Immature natural killer cell (primary cell): ENCODE data around the gene CTIF. TPM values are rescaled to one million over a fixed set of nuclear protein-coding genes. Genes with fewer than 3 reads are reported as not detected.

Experiments
- DNase-seq, 3 donors: peaks; one replicate each; pipeline ENCODE4 v3.0.0; 2022; ENCODE audit warnings: mixed read lengths in 1 of 3
- H3K27ac Mint-ChIP-seq, 6 donors: one replicate each; pipeline ENCODE4 v1.8.0; 2020; ENCODE audit warnings: mixed read lengths in 6 of 6, mild to moderate bottlenecking in 5 of 6, inconsistent platforms in 4 of 6, moderate library complexity in 3 of 6
- H3K27me3 Mint-ChIP-seq, 3 donors: one replicate each; pipeline ENCODE4 v1.8.0; 2020 to 2021; ENCODE audit warnings: low read depth in 3 of 3, mild to moderate bottlenecking in 3 of 3, mixed read lengths in 3 of 3, moderate library complexity in 3 of 3, inconsistent platforms in 1 of 3
- H3K36me3 Mint-ChIP-seq, 3 donors: one replicate each; pipeline ENCODE4 v1.8.0; 2020; ENCODE audit warnings: mixed read lengths in 3 of 3, inconsistent platforms in 2 of 3, mild to moderate bottlenecking in 2 of 3
- H3K4me1 Mint-ChIP-seq, 2 donors: one replicate each; pipeline ENCODE4 v1.8.0; 2020; ENCODE audit warnings: inconsistent platforms in 2 of 2, mild to moderate bottlenecking in 2 of 2, mixed read lengths in 2 of 2, moderate library complexity in 1 of 2
- H3K4me3 Mint-ChIP-seq, 5 donors: one replicate each; pipeline ENCODE4 v1.8.0; 2020; ENCODE audit warnings: mild to moderate bottlenecking in 5 of 5, mixed read lengths in 5 of 5, inconsistent platforms in 3 of 5, moderate library complexity in 3 of 5
- H3K9me3 Mint-ChIP-seq, 6 donors: one replicate each; pipeline ENCODE4 v1.8.0; 2020; ENCODE audit warnings: mild to moderate bottlenecking in 6 of 6, mixed read lengths in 6 of 6, inconsistent platforms in 4 of 6, moderate library complexity in 3 of 6
- polyA plus RNA-seq, 3 donors: library from polyadenylated mRNA; unstranded; fragments of 300-500 nt; fragmentation: Illumina TruSeq; gene quantifications; one replicate each; pipeline ENCODE4 v1.2.3, GENCODE V29; 2021

The CTIF gene
- polyA plus RNA-seq, 3 donors from 2014 or later, result 0.28 to 1.2 TPM; not detected in 1

DNA sequence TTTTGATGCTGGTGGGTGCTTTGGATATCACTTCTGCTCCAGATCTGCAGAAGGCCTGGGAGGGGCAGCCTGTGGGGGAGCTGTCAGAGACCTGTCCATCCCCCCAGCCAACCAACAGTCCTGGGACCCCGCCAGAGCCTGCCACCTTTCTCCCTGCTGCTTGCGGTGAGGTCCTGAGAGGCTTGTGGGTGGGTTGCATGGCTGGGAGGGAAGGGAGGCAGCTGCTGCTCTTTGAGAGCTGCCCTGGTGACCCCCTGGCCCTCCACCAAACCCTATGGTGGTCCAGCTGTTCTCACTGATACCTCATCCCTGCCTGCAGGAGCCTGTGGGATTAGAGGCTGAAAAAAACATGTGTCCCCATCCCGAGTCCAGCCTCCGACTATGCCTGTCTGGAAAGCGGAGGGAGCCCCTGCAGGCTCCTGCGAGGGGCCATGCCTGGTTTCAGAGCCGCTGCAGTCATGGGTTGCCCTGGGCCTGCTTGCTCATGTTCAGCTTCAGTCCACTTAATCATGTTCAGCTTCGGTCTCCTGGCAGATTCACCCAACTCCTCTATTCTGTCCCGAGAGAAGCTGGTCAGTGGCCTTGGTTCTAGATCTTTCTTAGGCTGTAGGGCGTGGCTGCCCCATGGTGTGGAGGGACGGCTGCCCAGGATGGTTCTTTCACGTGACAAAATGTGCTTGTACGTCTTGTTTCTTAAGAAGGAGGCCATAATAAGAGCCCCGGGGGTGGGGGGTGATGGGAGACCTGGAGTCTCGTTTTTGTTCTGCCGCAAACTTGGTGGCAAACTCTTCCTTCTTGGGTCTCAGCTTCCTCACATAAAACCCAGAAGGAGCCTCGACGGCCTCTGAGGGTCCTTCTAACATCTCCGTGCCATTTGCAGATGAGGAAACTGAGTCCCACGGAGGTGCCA lies 98.5 kb downstream of the CTIF start:
- H3K27me3 Mint-ChIP-seq, result peaks cover 0 to 7% (median 4%) of the 10 kb centered on the region in 3 donors
- no peak for DNase-seq
- peaks cover 0 to 3% (median 0%) of the 10 kb centered on the region in 3 donors for H3K36me3 Mint-ChIP-seq
- H3K4me1 Mint-ChIP-seq, result no peaks in the 10 kb centered on the region
- no peaks in the 10 kb centered on the region for H3K9me3 Mint-ChIP-seq
- no peak overlapping the region for H3K27ac Mint-ChIP-seq
- no peak overlapping the region for H3K4me3 Mint-ChIP-seq

GRCh38 chr18:48638451-48638850 lies 99.6 kb downstream of the CTIF start:
- DNase-seq, result no peak
- H3K4me3 Mint-ChIP-seq, result no peak overlapping the region
- H3K36me3 Mint-ChIP-seq, result peaks cover 0 to 6% (median 0%) of the 10 kb centered on the region in 3 donors
- no peak overlapping the region for H3K27ac Mint-ChIP-seq
- peaks cover 0 to 7% (median 4%) of the 10 kb centered on the region in 3 donors for H3K27me3 Mint-ChIP-seq
- peaks cover 0 to 2% (median 0%) of the 10 kb centered on the region in 6 donors for H3K9me3 Mint-ChIP-seq
- H3K4me1 Mint-ChIP-seq, result no peaks in the 10 kb centered on the region

DNA sequence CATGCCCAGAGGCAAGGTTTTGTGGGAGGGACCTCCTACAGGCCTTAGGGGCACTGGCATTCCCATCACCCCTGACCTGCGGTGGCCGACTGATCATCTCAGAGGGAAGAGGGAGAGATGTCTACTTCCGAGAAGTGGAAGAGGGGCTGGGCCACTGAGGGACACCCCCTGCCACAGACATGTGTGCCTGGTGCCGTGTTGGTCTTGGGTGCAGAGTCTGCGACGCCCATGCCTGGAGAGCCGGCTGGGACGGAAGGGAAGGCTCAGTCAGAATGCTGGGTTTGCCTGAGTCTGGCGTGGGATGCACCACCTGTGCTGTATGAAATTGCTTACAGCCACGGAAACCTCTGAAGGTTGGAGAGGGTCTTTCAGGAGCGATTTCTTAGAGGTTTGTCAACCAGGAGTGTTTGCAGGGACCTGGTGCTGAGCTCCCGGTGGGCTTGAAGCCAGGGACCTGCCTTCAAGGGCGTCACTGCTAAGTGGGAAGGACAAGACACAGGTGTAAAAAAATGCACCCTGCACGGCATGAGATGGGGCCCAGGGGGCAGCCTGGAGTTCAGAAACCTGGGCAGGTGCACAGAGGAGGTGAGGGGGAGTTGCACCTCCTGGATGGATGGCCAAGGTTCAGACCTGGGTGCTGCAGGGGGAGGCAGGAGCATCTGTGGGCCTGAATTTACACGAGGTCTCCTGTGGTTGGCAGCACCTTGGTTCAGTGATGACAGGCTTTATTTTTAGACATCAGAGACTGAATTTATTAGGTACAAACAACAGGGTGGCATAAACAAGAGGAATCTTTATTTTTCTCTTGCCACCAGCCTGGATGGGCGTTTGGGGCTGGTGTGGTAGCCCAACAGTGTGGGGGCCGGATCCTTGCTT lies 100.3 kb downstream of the CTIF start:
- H3K27me3 Mint-ChIP-seq, result peaks cover 0 to 7% (median 1%) of the 10 kb centered on the region in 3 donors
- H3K4me1 Mint-ChIP-seq, result no peaks in the 10 kb centered on the region
- H3K9me3 Mint-ChIP-seq, result peaks cover 0 to 2% (median 0%) of the 10 kb centered on the region in 6 donors
- no peak overlapping the region for H3K4me3 Mint-ChIP-seq
- H3K27ac Mint-ChIP-seq, result no peak overlapping the region
- H3K36me3 Mint-ChIP-seq, result peaks cover 0 to 6% (median 0%) of the 10 kb centered on the region in 3 donors
- DNase-seq, result no peak

GRCh38 chr18:48639772-48640432 lies 101.1 kb downstream of the CTIF start:
- no peak overlapping the region for H3K4me3 Mint-ChIP-seq
- H3K27me3 Mint-ChIP-seq, result peaks cover 0 to 7% (median 1%) of the 10 kb centered on the region in 3 donors
- H3K36me3 Mint-ChIP-seq, result peaks cover 0 to 6% (median 0%) of the 10 kb centered on the region in 3 donors
- DNase-seq, result no peak
- H3K9me3 Mint-ChIP-seq, result peaks cover 0 to 2% (median 0%) of the 10 kb centered on the region in 6 donors
- no peaks in the 10 kb centered on the region for H3K4me1 Mint-ChIP-seq
- no peak overlapping the region for H3K27ac Mint-ChIP-seq

DNA sequence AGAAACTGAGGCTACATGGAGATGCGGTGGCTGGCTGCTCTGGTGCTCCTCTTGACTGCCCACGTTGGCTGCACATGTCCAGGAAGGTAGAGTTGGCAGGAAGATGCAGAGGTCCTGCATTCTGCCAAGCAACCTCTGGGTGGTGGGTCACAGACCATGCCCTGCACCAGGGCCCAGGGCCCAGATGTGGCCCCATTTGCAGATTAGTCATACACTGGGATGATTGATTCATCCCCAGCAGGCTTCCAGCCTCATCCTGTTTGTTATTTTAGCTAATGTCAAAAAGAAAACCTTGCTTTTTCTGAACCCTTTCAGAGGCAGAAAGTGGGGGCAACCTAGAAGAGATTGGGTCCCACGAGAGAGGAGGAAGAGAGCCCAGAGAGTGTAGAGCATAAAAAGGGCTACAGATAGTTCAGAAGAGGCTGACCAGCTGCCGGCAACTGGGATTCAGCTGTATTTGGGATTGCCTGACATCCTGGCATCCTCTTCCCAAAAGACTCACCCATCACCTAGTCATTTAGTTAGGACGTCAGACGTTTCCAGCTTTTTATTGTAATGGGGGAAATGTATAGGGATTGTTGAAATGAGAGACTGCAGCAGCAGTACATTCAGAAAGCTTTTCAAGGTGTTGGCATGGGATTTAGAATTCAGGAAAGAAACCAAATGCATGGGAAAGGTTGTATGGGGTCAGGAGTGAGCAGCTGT lies 101.9 kb downstream of the CTIF start:
- Mint-ChIP-seq H3K27me3 (peaks cover 0 to 7% (median 1%) of the 10 kb centered on the region in 3 donors), H3K9me3 (peaks cover 0 to 2% (median 0%) of the 10 kb centered on the region in 6 donors)
- DNase-seq, result no peak

GRCh38 chr18:48641981-48642380 lies 103.2 kb downstream of the CTIF start:
- Mint-ChIP-seq H3K9me3 (peaks cover 0 to 2% (median 0%) of the 10 kb centered on the region in 6 donors), H3K4me1 (no peaks in the 10 kb centered on the region), H3K4me3 (no peak overlapping the region), H3K27ac (no peak overlapping the region), H3K27me3 (peaks cover 0 to 7% (median 1%) of the 10 kb centered on the region in 3 donors), H3K36me3 (peaks cover 0 to 6% (median 0%) of the 10 kb centered on the region in 3 donors)
- DNase-seq, result no peak

More for the DNA sequence above, 101.9 kb downstream of the CTIF start:
- no peaks in the 10 kb centered on the region for H3K4me1 Mint-ChIP-seq
- H3K4me3 Mint-ChIP-seq, result no peak overlapping the region
- no peak overlapping the region for H3K27ac Mint-ChIP-seq
- peaks cover 0 to 6% (median 0%) of the 10 kb centered on the region in 3 donors for H3K36me3 Mint-ChIP-seq

- peaks cover 0 to 6% (median 0%) of the 10 kb centered on the region in 3 donors for H3K36me3 Mint-ChIP-seq
- peaks cover 0 to 2% (median 0%) of the 10 kb centered on the region in 6 donors for H3K9me3 Mint-ChIP-seq
- H3K27ac Mint-ChIP-seq, result no peak overlapping the region
- DNase-seq, result no peak
- H3K27me3 Mint-ChIP-seq, result peaks cover 0 to 7% (median 1%) of the 10 kb centered on the region in 3 donors
- no peaks in the 10 kb centered on the region for H3K4me1 Mint-ChIP-seq
- H3K4me3 Mint-ChIP-seq, result no peak overlapping the region
These were observed 103.7 kb downstream of the CTIF start for GRCh38 chr18:48642503-48642902.

GRCh38 chr18:48643262-48643661 lies 104.4 kb downstream of the CTIF start:
- peaks cover 0 to 6% (median 0%) of the 10 kb centered on the region in 3 donors for H3K36me3 Mint-ChIP-seq
- peaks cover 0 to 2% (median 0%) of the 10 kb centered on the region in 6 donors for H3K9me3 Mint-ChIP-seq
- H3K4me1 Mint-ChIP-seq, result no peaks in the 10 kb centered on the region
- no peak for DNase-seq
- peaks cover 0 to 3% (median 1%) of the 10 kb centered on the region in 3 donors for H3K27me3 Mint-ChIP-seq
- no peak overlapping the region for H3K27ac Mint-ChIP-seq
- H3K4me3 Mint-ChIP-seq, result no peak overlapping the region

DNA sequence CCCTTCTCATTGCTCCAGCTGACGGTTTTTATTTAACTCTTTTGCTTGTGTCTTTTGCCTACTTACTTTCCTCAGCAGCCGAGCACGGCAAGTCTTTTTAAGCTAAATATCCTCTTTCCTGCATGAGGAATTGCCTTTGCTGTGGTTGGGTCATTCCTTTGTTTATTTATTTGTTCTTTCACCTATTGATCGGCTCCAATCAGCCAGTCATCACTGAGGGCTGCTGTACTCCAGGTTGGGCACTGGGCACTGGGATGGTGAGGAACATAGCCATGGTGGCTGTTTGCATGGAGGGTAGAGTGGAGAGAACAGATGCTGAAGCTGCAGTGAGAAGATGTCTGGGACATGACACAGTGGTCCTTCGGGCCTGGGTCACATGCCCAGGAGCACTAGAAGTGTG lies 105.2 kb downstream of the CTIF start:
- Mint-ChIP-seq H3K9me3 (peaks cover 0 to 2% (median 0%) of the 10 kb centered on the region in 6 donors), H3K4me1 (no peaks in the 10 kb centered on the region), H3K36me3 (peaks cover 0 to 6% (median 0%) of the 10 kb centered on the region in 3 donors), H3K4me3 (no peak overlapping the region), H3K27me3 (peaks cover 0 to 3% (median 1%) of the 10 kb centered on the region in 3 donors), H3K27ac (no peak overlapping the region)
- DNase-seq, result no peak

GRCh38 chr18:48645427-48646002 lies 106.7 kb downstream of the CTIF start:
- DNase-seq, result no peak
- Mint-ChIP-seq H3K4me3 (no peak overlapping the region), H3K9me3 (peaks cover 0 to 2% (median 0%) of the 10 kb centered on the region in 6 donors), H3K4me1 (no peaks in the 10 kb centered on the region), H3K27me3 (peaks cover 0 to 3% (median 1%) of the 10 kb centered on the region in 3 donors), H3K36me3 (peaks cover 0 to 6% (median 4%) of the 10 kb centered on the region in 3 donors), H3K27ac (no peak overlapping the region)

DNA sequence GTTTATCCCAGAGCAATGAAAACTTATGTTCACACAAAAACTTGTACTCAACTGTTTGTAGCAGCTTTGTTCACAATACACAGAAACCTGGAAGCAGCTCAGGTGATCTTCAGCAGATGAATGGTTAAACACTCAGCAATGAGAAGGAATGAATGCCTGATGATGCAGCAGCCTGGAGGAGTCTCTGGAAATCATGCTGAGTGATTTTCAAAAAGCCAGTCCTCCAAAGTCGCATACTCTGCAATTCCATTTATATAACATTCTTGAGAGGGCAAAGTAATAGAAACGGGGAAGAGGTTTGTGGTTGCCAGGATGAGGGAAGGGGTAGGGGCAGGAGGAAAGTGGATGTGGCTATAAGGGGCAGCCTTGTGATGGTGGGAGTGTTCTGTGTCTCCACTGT lies 108.1 kb downstream of the CTIF start:
- Mint-ChIP-seq H3K36me3 (peaks cover 0 to 6% (median 4%) of the 10 kb centered on the region in 3 donors), H3K4me3 (no peak overlapping the region), H3K9me3 (peaks cover 0 to 2% (median 0%) of the 10 kb centered on the region in 6 donors), H3K27me3 (peaks cover 0 to 14% (median 2%) of the 10 kb centered on the region in 3 donors), H3K4me1 (no peaks in the 10 kb centered on the region), H3K27ac (no peak overlapping the region)
- DNase-seq, result no peak

DNA sequence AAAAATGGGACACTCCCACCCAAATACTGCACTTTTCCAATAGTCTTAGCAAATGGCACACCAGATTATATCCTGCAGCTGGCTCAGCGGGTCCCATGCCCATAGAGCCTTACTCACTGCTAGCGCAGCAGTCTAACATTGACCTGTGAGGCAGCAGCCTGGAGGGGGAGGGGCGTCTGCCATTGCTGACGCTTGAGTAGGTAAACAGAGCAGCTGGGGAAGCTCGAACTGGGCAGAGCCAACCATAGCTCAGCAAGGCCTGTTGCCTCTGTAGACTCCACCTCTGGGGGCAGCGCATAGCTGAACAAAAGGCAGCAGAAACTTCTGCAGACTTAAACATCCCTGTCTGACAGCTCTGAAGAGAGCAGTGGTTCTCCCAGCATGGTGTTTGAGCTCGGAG lies 110.4 kb downstream of the CTIF start:
- Mint-ChIP-seq H3K27ac (no peak overlapping the region), H3K36me3 (peaks cover 0 to 4% (median 0%) of the 10 kb centered on the region in 3 donors)

More for the DNA sequence above, 110.4 kb downstream of the CTIF start:
- Mint-ChIP-seq H3K4me1 (no peaks in the 10 kb centered on the region), H3K4me3 (no peak overlapping the region), H3K9me3 (no peaks in the 10 kb centered on the region), H3K27me3 (peaks cover 0 to 14% (median 0%) of the 10 kb centered on the region in 3 donors)
- DNase-seq, result no peak
